SK-N-MC (cell line): Measurements from ENCODE around the gene APOLD1.
A peak's percentile ranks its signal among the peaks of the same experiment; 100 is the strongest.
"Not testable (repeated sequence)": the region's sequence is repeated elsewhere in the genome, so short reads cannot be mapped to it uniquely, and the experiment has no call there.

Experiments
- DNase-seq: peaks from one replicate; pipeline ENCODE4 v3.0.0-alpha.2; 2011; ENCODE audit warnings: low read depth, low spot score
- H3K27ac ChIP-seq: fragments of 200-600 bp; sonication (generic); 2 replicates; pipeline ENCODE4 v1.5.1; 2016; ENCODE audit warnings: mixed run types
- H3K36me3 ChIP-seq: fragments of 200-600 bp; sonication (generic); 2 replicates; pipeline ENCODE4 v1.6.1; 2017; ENCODE audit warnings: antibody characterized with exemption, low read length, mixed read lengths; ENCODE audit not compliant: insufficient read depth
- H3K4me3 ChIP-seq: fragments of 200-600 bp; sonication (generic); 2 replicates; pipeline ENCODE4 v1.5.1; 2016
- H3K9ac ChIP-seq: fragments of 200-600 bp; sonication (generic); 2 replicates; pipeline ENCODE4 v1.8.0; 2017; ENCODE audit warnings: mixed run types, mixed read lengths; ENCODE audit not compliant: insufficient read length
- H3K9me3 ChIP-seq: fragments of 200-600 bp; sonication (generic); 2 replicates; pipeline ENCODE4 v1.6.1; 2017; ENCODE audit warnings: low read depth, mild to moderate bottlenecking, antibody characterized with exemption, low read length, moderate library complexity, mixed read lengths
- EZH2 ChIP-seq: fragments of 200-600 bp; sonication (generic); IDR thresholded peaks from one replicate; pipeline ENCODE4 v1.6.1; 2017; ENCODE audit warnings: antibody characterized with exemption
- FOXP2 ChIP-seq: optimal IDR thresholded peaks from 2 replicates; pipeline ENCODE3; 2011; ENCODE audit warnings: mild to moderate bottlenecking, moderate library complexity; ENCODE audit not compliant: insufficient read depth; ENCODE audit errors: extremely low read length, control extremely low read depth
- POLR2AphosphoS5 ChIP-seq: IDR thresholded peaks from 2 replicates; pipeline ENCODE4 v1.6.1; 2012; ENCODE audit warnings: mild to moderate bottlenecking, low read depth, low read length, borderline replicate concordance

APOLD1 gene

DNA sequence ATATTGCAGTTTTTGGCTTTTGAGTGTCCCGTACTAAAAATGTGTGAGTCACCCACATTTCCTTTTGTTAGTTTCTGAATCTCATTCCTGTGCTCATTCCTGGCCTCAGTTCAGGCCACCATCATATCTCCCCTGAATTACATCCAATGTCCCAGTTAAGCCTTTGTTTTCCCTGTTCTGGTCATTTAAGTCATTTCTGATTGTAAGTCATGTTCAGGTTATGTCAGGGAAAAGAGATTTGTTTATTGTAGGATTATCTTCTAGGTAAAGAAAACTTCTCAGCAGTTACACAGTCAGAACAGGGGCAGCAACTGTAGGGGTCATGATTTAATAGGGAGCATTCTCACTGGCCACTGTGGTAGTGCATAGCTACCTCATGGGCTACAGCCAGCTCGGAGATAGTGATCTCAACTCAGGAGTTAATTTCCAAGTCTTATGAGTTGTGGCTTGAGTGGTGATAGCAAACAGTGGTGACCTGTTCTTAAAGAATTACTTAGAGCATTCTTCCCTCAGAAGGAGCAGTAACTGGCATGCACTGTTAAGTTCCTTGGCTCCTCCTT, 34.4 kb downstream of the APOLD1 start:
- no peak for DNase-seq
- TF ChIP-seq EZH2 (no peak), FOXP2 (no peak), POLR2AphosphoS5 (no peak)
- Histone ChIP-seq H3K27ac (no peak overlapping the region), H3K9me3 (no peaks in the 10 kb centered on the region), H3K9ac (no peak overlapping the region), H3K4me3 (no peak overlapping the region), H3K36me3 (peaks cover 87% of the 10 kb centered on the region)

DNA sequence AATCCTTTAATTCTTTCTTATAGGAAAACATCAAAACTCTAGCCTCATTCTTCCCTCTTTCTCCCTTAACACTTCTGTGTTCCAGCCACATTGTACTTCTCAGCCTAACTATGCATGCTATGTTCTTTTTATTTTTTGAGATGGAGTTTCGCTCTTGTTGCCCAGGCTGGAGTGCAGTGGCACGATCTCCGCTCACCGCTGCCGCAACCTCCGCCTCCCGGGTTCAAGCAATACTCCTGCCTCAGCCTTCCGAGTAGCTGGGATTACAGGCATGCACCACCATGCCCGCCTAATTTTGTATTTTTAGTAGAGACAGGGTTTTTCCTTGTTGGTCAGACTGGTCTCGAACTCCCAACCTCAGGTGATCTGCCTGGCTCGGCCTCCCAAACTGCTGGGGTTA, 34.9 kb downstream of the APOLD1 start:
- DNase-seq, H3K4me3 ChIP-seq, H3K9ac ChIP-seq, H3K9me3 ChIP-seq, H3K27ac ChIP-seq: not testable (repeated sequence)
- H3K36me3 ChIP-seq: peaks cover 89% of the 10 kb centered on the region

DNA sequence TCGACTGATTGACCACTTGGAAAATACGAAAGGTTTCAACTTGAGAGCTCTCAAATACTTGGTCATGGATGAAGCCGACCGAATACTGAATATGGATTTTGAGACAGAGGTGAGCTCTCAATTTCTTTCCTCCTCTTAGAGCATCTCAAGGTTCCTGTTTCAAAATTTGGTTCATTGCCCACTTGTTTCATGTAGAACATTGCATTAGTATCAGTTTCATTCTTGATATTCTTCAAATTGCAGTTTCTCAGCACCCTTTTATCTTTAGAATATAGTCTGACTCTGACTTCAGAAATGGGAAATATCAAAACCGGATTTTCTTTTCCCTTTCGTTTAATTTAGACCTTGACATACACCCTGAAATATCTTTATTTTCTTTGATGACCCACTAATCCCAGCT, 36.5 kb downstream of the APOLD1 start:
- Histone ChIP-seq H3K36me3 (peaks cover 89% of the 10 kb centered on the region), H3K9ac (no peak overlapping the region), H3K27ac (no peak overlapping the region), H3K4me3 (no peak overlapping the region), H3K9me3 (no peaks in the 10 kb centered on the region)
- DNase-seq: no peak
- no peak for TF ChIP-seq FOXP2
- no peak for TF ChIP-seq EZH2
- TF ChIP-seq POLR2AphosphoS5: no peak

DNA sequence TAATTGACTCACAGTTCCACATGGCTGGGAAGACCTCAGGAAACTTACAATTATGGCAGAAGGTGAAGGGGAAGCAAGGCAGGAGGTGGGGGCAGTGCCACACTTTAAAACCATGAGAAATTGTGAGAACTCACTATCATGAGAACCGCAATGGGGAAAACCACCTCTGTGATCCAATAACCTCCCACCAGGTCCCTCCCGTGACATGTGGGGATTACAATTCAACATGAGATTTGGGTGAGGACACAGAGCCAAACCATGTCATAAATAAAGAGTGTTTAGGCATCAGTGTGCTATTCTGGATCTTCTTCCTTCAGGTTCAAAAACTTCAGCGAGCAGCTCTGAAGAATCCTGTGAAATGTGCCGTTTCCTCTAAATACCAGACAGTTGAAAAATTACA, 37.4 kb downstream of the APOLD1 start:
- H3K4me3 ChIP-seq: no peak overlapping the region
- DNase-seq: no peak
- H3K36me3 ChIP-seq: peaks cover 88% of the 10 kb centered on the region
- no peak for TF ChIP-seq POLR2AphosphoS5
- TF ChIP-seq FOXP2: no peak
- no peak for TF ChIP-seq EZH2
- no peak overlapping the region for H3K27ac ChIP-seq
- H3K9ac ChIP-seq: no peak overlapping the region
- no peaks in the 10 kb centered on the region for H3K9me3 ChIP-seq

DNA sequence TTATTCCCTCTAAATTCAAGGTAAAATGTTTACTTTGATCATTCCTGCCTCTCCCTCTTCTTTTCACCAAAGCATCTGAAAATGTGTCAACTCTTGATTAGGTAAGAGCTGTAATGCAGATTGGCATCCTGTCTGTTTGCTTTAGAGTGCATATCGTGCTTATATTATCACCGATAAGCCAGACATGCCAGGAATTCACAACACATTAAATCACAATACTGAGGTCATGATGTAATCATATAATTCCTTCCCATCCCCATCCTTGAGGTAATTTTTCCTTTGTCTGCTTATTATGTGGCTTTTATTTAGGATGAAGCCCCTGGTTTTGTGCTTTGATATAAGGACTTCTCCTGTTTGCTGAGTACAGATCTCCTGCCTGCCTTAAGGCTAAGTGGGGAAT, 37.8 kb downstream of the APOLD1 start:
- H3K4me3 ChIP-seq: no peak overlapping the region
- H3K27ac ChIP-seq: no peak overlapping the region
- TF ChIP-seq FOXP2 (no peak), EZH2 (no peak), POLR2AphosphoS5 (no peak)
- H3K9ac ChIP-seq: no peak overlapping the region
- no peaks in the 10 kb centered on the region for H3K9me3 ChIP-seq
- peaks cover 91% of the 10 kb centered on the region for H3K36me3 ChIP-seq
- DNase-seq: no peak

DNA sequence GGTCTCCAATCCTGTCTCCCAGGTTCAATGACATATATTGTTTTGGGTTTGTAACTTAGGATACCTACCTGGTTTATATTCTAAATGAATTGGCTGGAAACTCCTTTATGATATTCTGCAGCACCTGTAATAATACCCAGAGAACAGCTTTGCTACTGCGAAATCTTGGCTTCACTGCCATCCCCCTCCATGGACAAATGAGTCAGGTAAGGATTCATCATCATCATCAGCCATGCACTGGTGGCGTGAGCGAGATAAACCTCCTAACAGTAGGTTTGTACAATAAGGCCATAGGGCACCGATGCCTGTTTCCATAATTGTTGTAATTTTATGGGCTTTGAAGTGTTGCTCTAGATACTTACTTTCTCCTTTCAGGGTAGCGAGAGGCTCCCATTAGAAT, 38.4 kb downstream of the APOLD1 start:
- no peak for DNase-seq
- peaks cover 91% of the 10 kb centered on the region for H3K36me3 ChIP-seq
- H3K9ac ChIP-seq: no peak overlapping the region
- no peaks in the 10 kb centered on the region for H3K9me3 ChIP-seq
- no peak for TF ChIP-seq EZH2
- TF ChIP-seq POLR2AphosphoS5: no peak
- TF ChIP-seq FOXP2: no peak
- no peak overlapping the region for H3K27ac ChIP-seq
- no peak overlapping the region for H3K4me3 ChIP-seq

DNA sequence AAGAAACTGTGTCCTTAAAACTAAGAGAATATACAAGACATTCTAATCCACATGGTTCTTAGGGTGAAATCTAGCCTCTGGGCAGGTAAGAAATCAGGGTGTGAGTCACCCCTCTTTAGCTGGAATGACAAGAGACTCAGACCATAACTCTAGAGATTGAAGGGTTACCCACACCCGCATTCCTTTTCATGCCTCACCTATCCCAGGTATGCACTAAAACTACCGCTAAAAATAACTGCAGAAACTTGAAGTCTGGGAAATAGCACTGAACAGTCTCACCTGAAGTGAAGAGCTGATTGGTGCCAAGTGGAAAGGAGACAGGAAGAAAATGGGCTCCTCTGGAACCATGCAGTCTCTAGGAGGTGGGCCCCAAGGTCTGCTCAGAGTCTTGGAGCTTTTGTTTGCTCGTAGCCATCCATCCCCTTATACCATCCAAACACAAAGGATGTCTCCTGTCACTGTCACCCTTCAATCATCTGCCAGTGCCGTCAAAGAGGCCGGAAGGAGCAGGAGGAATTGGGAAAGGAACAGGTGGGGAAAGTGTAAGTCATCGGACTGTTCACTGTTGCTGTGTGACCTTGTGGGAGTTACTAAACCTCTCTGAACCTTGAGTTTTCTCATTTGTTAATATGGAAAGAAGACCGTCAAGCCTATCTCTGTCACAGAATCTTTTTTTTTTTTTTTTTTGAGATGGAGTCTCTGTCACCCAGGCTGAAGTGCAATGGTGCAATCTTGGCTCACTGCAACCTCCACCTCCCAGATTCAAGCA, 50.1 kb downstream of the APOLD1 start:
- H3K9ac ChIP-seq: no peak overlapping the region
- H3K4me3 ChIP-seq: no peak overlapping the region
- TF ChIP-seq POLR2AphosphoS5: no peak
- TF ChIP-seq FOXP2: no peak
- no peak for TF ChIP-seq EZH2
- peak overlapping the region; percentile 34; the same call in 1 of the 2 replicates for H3K27ac ChIP-seq
- DNase-seq: no peak
- H3K36me3 ChIP-seq: peaks cover 20% of the 10 kb centered on the region
- no peaks in the 10 kb centered on the region for H3K9me3 ChIP-seq

DNA sequence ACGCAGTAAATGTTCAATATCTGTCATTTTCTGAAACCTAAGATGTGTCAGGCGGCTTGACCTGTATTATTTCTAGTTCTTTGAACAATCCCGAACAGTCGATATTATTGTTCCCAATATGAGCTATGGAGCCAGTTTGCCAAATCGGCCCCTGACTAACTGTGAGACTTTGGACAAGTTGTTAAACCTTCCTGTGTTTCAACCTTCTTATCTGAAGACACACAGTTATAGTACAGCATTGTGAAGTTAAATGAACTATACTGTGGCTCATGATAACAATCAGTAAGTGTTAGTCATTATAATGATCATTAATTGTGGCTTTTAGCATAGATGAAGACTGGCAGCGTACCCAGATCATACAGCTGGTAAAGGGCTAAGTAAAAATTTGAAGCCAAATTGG, 51.1 kb downstream of the APOLD1 start:
- Histone ChIP-seq H3K4me3 (no peak overlapping the region), H3K9me3 (no peaks in the 10 kb centered on the region), H3K27ac (0 out of 2 replicates have a peak overlapping the region, but pooled peaks have one; percentile 29), H3K9ac (no peak overlapping the region), H3K36me3 (peaks cover 16% of the 10 kb centered on the region)
- DNase-seq: no peak
- TF ChIP-seq EZH2 (no peak), POLR2AphosphoS5 (no peak), FOXP2 (no peak)

DNA sequence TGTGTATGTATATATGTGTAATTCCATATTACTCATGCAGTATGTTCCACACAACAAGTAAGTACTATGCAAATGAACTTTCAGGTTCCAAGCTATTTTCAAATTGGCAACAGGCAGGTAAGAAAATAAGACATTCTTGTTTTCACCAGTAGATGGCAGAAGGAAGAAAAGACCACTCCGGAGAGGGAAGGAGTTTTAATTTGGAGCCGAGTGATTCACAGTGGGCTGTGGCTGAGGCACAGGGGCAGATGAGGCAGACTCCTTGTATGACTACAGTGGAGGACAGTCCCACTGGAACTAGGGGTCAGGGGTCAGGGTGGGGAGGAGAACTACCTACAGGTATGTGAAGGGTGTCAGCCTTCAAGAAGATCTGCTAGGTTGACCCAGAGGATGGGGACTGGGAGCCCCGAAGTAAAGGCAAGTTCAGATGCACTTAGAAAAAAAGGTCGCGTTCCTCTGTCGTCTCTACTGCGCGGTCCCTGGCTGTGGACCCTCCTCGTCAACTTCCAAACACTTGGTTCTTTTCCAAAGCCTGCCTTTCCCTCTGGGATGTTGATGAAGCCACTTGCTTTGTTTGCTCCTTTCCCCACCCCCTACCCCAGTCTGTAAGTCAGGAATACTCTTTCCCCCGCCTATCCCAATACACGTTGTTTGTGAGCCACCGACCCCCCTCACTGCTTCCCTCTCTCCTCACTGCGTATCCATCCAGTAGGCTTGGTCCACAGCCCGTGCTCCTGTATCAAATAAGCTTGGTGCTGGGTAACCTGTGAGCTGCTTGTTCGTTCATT, 51.8 kb downstream of the APOLD1 start:
- no peak overlapping the region for H3K9ac ChIP-seq
- no peaks in the 10 kb centered on the region for H3K9me3 ChIP-seq
- no peak overlapping the region for H3K4me3 ChIP-seq
- no peak for TF ChIP-seq POLR2AphosphoS5
- TF ChIP-seq EZH2: no peak
- TF ChIP-seq FOXP2: no peak
- H3K27ac ChIP-seq: no peak overlapping the region
- no peak for DNase-seq
- peaks cover 13% of the 10 kb centered on the region for H3K36me3 ChIP-seq
